ENCODE measurements around the gene CDH13.

CDH13 gene

GRCh38 chr16:83513008-83513755 lies 886.4 kb downstream of the CDH13 start:
- no peak for DNase-seq (ENCODE audit: low read depth)

GRCh38 chr16:83515395-83515794 lies 888.6 kb downstream of the CDH13 start:
- DNase-seq (ENCODE audit: low read depth) = no peak

DNA sequence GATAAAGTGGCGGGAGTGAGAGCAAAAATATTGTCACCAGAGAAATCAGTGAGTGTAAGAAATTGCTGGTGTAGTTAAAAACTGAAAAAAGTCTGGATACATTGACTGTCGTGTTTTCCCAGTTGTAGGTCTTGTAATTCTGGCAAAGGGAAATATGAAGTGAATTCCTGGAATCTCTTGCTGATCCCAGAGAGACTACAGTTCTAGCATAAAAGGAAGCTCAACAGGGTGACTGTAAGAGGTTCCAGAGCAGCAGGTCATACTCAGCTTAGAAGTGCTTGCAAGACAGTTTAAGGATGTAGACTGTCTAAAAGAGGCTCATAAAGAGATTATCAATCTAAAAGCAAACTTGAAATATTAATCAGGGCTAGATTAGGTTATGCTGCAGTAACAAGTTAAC lies 890.2 kb downstream of the CDH13 start:
- DNase-seq (ENCODE audit: low read depth) = no peak

- DNase-seq (ENCODE audit: low read depth) = no peak
Observed at GRCh38 chr16:83517398-83517797, 890.6 kb downstream of the CDH13 start.

GRCh38 chr16:83520596-83520995 lies 893.8 kb downstream of the CDH13 start:
- no peak for DNase-seq (ENCODE audit: low read depth)

DNA sequence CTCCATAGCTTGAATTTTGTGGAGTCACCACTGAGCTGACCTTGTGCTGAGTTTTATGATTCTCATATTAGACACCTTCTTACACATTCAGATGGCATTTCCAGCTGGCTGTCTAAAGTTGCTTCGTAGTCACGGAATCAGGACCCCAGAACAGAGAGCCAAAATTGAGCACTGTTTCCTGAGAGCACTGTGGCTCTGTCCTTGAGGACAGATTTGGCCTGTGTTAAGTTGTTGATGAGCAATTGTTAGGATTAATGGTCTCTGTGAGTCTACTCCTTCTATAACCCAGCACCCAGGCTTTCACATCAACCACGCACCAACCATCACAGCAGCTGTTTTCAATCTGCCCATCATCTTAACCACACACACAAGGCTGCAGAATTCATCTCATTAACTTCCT lies 903.5 kb downstream of the CDH13 start:
- DNase-seq (ENCODE audit: low read depth) = no peak

DNA sequence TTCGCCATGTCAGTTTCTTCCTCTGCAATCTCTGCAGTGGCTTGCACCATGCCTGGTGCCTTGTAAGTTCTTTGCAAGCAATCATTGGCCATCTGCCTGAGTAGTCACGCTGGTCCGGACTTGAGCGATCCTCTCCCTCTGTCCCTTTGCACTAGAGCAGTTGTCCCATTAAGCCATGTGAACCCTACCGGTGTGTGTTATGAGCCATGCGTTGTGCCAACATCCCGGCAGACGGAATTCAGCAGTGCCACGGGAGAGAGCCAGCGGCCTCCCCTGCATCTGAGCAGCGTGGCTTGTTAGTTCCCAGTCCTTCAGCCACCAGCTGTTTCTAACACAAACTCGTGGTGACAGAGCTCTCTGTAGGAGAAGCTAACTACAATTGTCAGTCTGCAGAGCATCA lies 905.9 kb downstream of the CDH13 start:
- DNase-seq (ENCODE audit: low read depth) = no peak

DNA sequence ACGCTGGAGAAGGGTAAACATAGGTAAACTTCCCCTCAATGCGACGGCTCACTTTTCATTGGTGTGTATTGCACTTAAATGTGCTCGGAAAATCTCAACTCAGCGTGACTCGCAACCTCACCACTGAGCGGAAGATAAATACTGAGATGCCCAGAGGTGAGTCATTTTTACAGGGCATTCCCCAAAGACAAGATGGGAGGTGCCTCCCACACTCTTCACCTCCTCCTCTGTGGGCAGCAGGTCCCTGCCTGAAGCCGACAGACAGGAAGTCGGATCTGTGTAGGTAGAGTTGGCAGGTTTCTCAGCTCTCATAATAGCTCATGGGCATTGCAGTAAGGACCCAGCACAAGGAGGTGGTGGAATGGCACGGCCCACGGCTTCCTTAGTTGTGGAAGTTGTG lies 906.4 kb downstream of the CDH13 start:
- no peak for DNase-seq (ENCODE audit: low read depth)

- DNase-seq (ENCODE audit: low read depth) = no peak
Observed at GRCh38 chr16:83538707-83539106, 911.9 kb downstream of the CDH13 start.

DNA sequence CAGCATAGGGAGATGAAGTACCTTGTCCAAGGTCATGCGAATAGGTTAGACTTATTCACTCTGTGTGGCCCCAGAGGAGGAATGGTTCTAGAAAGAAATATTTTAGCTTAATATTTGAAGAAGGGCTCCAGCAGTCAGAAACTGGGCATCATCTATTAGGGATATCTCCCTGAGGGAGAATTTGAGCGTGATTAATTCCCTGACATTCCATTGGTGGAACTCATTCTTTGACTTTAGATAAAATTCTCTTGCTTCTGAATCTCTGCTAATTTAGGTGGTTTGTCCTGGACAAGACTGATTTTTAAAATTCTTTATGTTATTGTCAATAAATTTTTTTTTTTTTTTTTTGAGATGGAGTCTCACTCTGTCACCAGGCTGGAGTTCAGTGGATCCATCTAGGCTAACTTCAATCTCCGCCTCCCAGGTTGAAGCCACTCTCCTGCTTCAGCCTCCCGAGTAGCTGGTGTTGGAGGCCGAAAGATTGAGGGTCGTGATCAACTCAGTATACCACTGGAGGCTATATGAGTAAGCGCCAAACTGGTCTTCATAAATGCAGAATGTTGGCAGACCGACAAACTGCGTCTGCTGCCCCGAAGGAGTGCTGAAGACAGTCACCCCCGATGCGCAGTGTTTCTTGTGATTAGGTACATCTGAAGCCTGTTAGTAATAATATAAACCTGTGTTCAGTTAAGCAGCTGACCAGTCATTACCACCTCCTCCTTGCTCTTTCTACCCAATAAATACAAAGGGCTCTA lies 913.1 kb downstream of the CDH13 start:
- DNase-seq (ENCODE audit: low read depth) = no peak

- no peak for DNase-seq (ENCODE audit: low read depth)
Observed at GRCh38 chr16:83541231-83541630, 914.5 kb downstream of the CDH13 start.

- DNase-seq (ENCODE audit: low read depth) = no peak
Observed at GRCh38 chr16:83542491-83542890, 915.7 kb downstream of the CDH13 start.

DNA sequence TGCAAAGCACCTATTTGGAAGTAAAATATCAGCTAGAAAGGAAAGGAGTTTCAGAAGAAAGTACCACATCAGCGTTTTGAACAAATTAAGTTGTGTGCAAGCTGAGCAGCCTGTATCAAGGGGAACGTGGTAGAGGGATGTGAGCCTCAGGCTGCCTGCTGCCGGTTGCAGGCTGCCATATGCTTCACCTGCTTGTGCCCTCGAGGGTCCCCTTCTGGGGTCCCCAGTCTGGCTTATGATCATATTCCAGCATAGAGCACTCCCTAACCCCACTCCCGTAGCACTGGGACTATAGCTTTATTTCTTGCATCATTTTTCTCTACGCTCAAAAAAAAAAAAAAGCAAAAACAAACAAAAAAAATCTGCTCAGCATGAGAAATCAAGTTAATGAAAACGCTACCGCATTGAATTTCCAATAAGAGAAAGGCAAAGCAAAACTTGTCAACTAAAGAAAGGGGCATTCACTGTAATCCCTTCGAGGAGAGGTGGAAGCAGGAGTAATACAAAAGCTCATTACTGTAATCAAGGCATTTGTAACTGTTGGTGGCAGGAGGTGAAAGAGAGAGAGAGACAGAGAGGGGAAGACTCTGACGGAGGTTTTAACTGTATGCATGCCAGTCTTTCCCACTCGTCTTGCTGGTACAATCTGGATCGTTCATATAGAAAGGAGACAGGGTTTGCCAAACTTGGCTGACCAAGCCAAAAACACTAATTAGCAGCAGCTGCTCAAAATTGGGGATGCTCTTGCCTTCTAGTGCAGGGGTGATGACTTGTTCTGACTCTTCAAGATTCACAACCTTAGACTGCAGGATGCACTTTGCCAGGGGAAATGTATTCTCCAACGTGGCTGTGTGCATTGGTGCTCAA lies 922.8 kb downstream of the CDH13 start:
- DNase-seq (ENCODE audit: low read depth) = no peak

GRCh38 chr16:83550183-83550569 lies 923.4 kb downstream of the CDH13 start:
- no peak for DNase-seq (ENCODE audit: low read depth)

- DNase-seq (ENCODE audit: low read depth) = no peak
Observed at GRCh38 chr16:83552228-83552627, 925.5 kb downstream of the CDH13 start.

DNA sequence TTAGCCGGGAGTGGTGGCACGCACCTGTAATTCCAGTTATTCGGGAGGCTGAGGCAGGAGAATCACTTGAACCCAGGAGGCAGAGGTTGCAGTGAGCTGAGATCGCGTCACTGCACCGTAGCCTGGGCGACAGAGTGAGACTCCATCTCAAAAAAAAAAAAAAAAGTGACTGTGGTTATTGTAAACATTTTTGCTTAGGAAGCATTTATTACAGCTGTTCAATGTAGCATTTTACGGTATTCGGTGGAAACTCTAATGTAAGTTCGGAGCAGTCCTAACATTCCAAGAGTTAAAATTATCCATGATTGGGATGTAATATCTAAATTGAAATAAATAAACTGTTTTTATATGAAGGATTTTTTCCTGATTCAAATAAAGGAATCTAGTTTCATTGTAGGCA lies 926.2 kb downstream of the CDH13 start:
- no peak for DNase-seq (ENCODE audit: low read depth)

GRCh38 chr16:83554096-83554495 lies 927.3 kb downstream of the CDH13 start:
- no peak for DNase-seq (ENCODE audit: low read depth)

DNA sequence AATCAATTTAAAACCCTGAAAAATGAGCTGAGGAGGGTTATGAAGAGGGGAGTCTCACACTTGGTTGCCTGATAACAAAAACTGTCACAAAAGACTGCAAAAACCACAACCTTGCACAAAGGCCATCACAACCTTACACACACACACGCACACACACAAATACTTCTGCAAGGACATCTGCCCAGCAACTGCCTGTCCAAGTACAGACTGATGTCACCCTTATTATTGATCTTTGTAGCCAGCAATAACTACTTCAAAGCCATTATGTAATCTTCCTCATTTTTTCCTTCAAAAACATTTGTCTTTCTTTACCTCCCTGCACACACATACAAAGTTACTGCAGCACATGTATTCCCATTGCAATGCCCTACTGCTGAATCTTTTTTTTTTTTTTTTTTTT lies 927.8 kb downstream of the CDH13 start:
- DNase-seq (ENCODE audit: low read depth) = no peak

GRCh38 chr16:83561876-83562275 lies 935.1 kb downstream of the CDH13 start:
- no peak for DNase-seq (ENCODE audit: low read depth)

DNA sequence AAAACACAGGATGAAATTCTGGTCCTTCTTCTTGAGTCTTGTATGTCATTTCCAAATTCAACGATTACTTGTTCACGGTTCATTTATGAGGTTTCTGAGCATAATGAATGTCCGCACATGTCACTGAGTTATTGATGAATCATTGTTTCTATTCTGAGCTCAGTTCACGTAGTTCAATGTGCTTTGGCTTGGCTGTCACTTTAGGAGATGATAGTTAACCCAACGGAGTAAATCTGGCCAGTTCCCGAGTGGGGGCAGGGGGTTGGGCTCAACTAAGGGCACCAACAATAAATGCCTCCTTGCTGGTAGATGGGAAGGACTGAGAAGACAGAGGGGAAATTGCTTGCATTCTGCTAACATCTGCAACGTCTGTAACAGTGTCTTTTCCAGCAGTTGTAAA lies 941.6 kb downstream of the CDH13 start:
- DNase-seq (ENCODE audit: low read depth) = no peak

DNA sequence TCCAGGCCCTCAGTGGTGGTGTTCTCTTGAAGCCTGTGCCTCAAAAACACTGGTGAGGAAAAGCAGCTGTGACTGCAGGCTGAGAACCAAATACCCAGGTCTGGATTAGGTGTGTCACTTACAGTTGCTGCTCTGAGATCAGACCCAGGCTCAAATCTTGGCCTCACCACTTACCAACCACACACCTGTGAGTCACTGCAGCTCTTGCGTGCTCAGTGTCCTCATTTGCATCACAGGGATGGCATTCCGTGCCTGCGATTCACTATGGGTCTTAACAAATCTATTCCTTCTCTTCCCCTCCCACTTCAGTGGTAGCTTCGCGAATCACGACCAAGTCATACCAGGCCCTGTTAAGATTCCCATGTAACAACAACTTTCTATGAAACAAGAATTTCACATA lies 947.6 kb downstream of the CDH13 start:
- DNase-seq (ENCODE audit: low read depth) = no peak

GRCh38 chr16:83577078-83577745 lies 950.4 kb downstream of the CDH13 start:
- DNase-seq (ENCODE audit: low read depth) = no peak

All from stimulated activated CD4-positive, alpha-beta T cell treated with anti-CD3 and anti-CD28 coated beads, Interleukin-2, amount 100 ng/mL, for 4 hours (primary cell).